Measurements from ENCODE around the gene RBM14. TPM values are rescaled to one million over a fixed set of nuclear protein-coding genes. Genes with fewer than 3 reads are reported as not detected.

Gene RBM14
- total RNA-seq, 1 experiment from 2014 or later, result 92.0 TPM

DNA sequence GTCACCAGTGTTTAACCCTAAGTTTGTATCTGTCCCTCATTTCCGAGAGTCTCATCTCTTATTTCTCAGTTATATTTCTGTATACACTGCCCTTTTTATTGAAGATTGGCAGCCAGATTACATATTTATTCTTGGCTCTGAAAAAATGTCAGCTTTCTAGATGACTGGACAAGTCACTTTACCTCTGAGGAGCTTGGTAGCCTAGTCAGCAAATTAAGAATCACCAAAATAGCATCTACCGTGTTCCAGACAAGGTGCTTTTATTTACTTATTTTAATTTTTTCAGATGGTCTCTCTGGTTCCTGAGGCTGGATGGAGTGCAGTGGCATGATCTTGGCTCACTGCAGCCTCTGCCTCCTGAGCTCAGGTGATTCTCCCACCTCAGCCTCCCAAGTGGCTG is 16.5 kb downstream of the RBM14 start:
- ATAC-seq, result no peak
- H3K4me1 Mint-ChIP-seq, result peaks cover 15% of the 10 kb centered on the region
- POLR2A ChIA-PET, result no interaction called here
- TF ChIP-seq STAT6 (CRISPR knock-in tag; conservative IDR thresholded peaks at IDR 0.05; ENCODE audit: low read depth) (no peak), SMAD4 (CRISPR knock-in tag; IDR thresholded peaks at IDR 0.05) (no peak), CBFB (CRISPR knock-in tag; IDR thresholded peaks at IDR 0.05; ENCODE audit: low read depth) (no peak), ETV6 (CRISPR knock-in tag; IDR thresholded peaks at IDR 0.05) (no peak), FOXP4 (CRISPR knock-in tag; IDR thresholded peaks at IDR 0.05) (no peak), AFF4 (CRISPR knock-in tag; IDR thresholded peaks at IDR 0.05; ENCODE audit: borderline replicate concordance) (no peak), ZNF219 (CRISPR knock-in tag; IDR thresholded peaks at IDR 0.05; ENCODE audit: borderline replicate concordance) (no peak), CDX4 (CRISPR knock-in tag; IDR thresholded peaks at IDR 0.05; ENCODE audit: borderline replicate concordance) (no peak), AR (CRISPR knock-in tag; IDR thresholded peaks at IDR 0.05) (no peak), NFYB (CRISPR knock-in tag; conservative IDR thresholded peaks at IDR 0.05; ENCODE audit: low read depth) (no peak), RELA (CRISPR knock-in tag; IDR thresholded peaks at IDR 0.05; ENCODE audit: borderline replicate concordance) (no peak), GRHL2 (CRISPR knock-in tag; IDR thresholded peaks at IDR 0.05; ENCODE audit: insufficient replicate concordance, severe bottlenecking) (no peak), ZBTB21 (CRISPR knock-in tag; IDR thresholded peaks at IDR 0.05; ENCODE audit: borderline replicate concordance) (no peak), ELF4 (CRISPR knock-in tag; IDR thresholded peaks at IDR 0.05; ENCODE audit: low read depth) (no peak)
- TF ChIP-seq, protein P1, sequence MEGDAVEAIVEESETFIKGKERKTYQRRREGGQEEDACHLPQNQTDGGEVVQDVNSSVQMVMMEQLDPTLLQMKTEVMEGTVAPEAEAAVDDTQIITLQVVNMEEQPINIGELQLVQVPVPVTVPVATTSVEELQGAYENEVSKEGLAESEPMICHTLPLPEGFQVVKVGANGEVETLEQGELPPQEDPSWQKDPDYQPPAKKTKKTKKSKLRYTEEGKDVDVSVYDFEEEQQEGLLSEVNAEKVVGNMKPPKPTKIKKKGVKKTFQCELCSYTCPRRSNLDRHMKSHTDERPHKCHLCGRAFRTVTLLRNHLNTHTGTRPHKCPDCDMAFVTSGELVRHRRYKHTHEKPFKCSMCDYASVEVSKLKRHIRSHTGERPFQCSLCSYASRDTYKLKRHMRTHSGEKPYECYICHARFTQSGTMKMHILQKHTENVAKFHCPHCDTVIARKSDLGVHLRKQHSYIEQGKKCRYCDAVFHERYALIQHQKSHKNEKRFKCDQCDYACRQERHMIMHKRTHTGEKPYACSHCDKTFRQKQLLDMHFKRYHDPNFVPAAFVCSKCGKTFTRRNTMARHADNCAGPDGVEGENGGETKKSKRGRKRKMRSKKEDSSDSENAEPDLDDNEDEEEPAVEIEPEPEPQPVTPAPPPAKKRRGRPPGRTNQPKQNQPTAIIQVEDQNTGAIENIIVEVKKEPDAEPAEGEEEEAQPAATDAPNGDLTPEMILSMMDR (IDR thresholded peaks at IDR 0.05), result no peak
- TF ChIP-seq, protein P2, sequence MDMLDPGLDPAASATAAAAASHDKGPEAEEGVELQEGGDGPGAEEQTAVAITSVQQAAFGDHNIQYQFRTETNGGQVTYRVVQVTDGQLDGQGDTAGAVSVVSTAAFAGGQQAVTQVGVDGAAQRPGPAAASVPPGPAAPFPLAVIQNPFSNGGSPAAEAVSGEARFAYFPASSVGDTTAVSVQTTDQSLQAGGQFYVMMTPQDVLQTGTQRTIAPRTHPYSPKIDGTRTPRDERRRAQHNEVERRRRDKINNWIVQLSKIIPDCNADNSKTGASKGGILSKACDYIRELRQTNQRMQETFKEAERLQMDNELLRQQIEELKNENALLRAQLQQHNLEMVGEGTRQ (CRISPR knock-in tag; IDR thresholded peaks at IDR 0.05), result no peak
- TF ChIP-seq, protein P3, sequence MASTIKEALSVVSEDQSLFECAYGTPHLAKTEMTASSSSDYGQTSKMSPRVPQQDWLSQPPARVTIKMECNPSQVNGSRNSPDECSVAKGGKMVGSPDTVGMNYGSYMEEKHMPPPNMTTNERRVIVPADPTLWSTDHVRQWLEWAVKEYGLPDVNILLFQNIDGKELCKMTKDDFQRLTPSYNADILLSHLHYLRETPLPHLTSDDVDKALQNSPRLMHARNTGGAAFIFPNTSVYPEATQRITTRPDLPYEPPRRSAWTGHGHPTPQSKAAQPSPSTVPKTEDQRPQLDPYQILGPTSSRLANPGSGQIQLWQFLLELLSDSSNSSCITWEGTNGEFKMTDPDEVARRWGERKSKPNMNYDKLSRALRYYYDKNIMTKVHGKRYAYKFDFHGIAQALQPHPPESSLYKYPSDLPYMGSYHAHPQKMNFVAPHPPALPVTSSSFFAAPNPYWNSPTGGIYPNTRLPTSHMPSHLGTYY (CRISPR knock-in tag; IDR thresholded peaks at IDR 0.05), result no peak
- TF ChIP-seq, protein P4, sequence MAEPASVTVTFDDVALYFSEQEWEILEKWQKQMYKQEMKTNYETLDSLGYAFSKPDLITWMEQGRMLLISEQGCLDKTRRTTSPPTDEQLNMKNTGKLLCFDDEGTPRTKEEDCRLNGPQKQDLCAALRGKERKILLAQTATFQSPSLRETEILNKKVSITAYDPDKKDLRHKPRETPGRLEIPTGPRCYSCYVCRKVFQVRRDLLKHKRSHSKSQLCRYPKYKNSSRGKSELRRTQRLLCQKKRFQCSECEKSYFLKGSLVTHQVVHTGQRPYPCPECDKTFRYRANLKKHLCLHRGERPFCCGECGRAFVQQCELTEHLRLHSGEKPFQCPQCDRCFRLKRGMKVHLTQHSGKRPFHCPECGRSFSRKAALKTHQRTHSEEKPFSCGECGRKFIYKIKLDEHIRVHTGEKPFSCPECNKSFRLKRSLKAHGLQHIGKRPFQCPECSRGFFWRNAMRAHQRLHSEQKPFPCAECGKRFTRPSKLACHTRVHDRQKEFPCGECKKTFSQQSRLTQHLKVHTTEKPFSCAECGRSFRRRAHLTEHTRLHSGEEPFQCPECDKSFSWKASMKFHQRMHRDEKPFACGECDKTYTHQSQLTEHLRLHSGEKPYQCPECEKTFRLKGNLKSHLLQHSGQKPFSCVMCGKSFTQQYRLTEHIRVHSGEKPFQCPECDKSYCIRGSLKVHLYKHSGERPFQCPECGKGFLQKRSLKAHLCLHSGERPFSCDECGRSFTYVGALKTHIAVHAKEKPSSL (CRISPR knock-in tag; conservative IDR thresholded peaks at IDR 0.05), result no peak

More for the DNA sequence above, 16.5 kb downstream of the RBM14 start:
- no peaks in the 10 kb centered on the region for H3K9me3 Mint-ChIP-seq
- H3K36me3 Mint-ChIP-seq, result peaks cover 49% of the 10 kb centered on the region
- no peak for DNase-seq (ENCODE audit: low spot score)
- no peak overlapping the region for H3K27ac Mint-ChIP-seq
- H3K4me3 Mint-ChIP-seq, result no peak overlapping the region
- H3K27me3 Mint-ChIP-seq (ENCODE audit: low read depth), result no peaks in the 10 kb centered on the region
- CTCF ChIA-PET, result no interaction called here

All from WTC11 (cell line).